H1 (cell line): ENCODE data around the gene RER1. TPM values are rescaled to one million over a fixed set of nuclear protein-coding genes. Genes with fewer than 3 reads are reported as not detected.

Source experiments
- CTCF ChIA-PET: fragments of 300-600 bp; sonication (Branson Sonifier 250); formaldehyde crosslinking; loops from one replicate; lab custom pipeline; 2021; ENCODE audit not compliant: partially characterized antibody; lab: Charles Lee
- POLR2A ChIA-PET: fragments of 300-600 bp; sonication (Branson Sonifier 250); formaldehyde crosslinking; loops from one replicate; lab custom pipeline; 2021; ENCODE audit warnings: inconsistent platforms; ENCODE audit not compliant: partially characterized antibody; lab: Charles Lee
- DNase-seq, 2 experiments: peaks; one replicate each; pipeline versions ENCODE4 v3.0.0 to v3.0.0-alpha.2; 2010 to 2022; ENCODE audit warnings: low spot score in 2 of 2, low read depth in 1 of 2, mixed read lengths in 1 of 2
- FAIRE-seq: peaks from 2 replicates; lab custom pipeline; 2011; peaks lifted over from hg19 to GRCh38; lab: Jason Lieb, UNC
- H2AFZ ChIP-seq: 2 replicates; pipeline ENCODE4 v1.8.1; 2012; ENCODE audit warnings: low read length, inconsistent platforms
- H2AK5ac ChIP-seq: 2 replicates; pipeline ENCODE4 v1.6.1; 2013; ENCODE audit warnings: low read depth, low read length
- H2BK120ac ChIP-seq: replicated peaks from 2 replicates; pipeline ENCODE3; 2013; ENCODE audit warnings: low read depth, low read length, inconsistent platforms
- H2BK12ac ChIP-seq: 2 replicates; pipeline ENCODE4 v1.6.1; 2013; ENCODE audit warnings: low read depth, low read length
- H2BK15ac ChIP-seq: 2 replicates; pipeline ENCODE4 v1.6.1; 2013; ENCODE audit warnings: low read length
- H2BK20ac ChIP-seq: 2 replicates; pipeline ENCODE4 v1.6.1; 2013; ENCODE audit warnings: low read length
- H2BK5ac ChIP-seq: 2 replicates; pipeline ENCODE4 v1.6.1; 2013; ENCODE audit warnings: low read depth, low read length
- H3K14ac ChIP-seq: 2 replicates; pipeline ENCODE4 v1.6.1; 2013; ENCODE audit warnings: inconsistent platforms; ENCODE audit not compliant: insufficient read length
- H3K18ac ChIP-seq: 2 replicates; pipeline ENCODE4 v1.6.1; 2013; ENCODE audit warnings: low read length; ENCODE audit errors: extremely low read depth
- H3K23ac ChIP-seq: 2 replicates; pipeline ENCODE4 v1.6.1; 2013; ENCODE audit warnings: inconsistent platforms; ENCODE audit not compliant: insufficient read length
- H3K23me2 ChIP-seq: 2 replicates; pipeline ENCODE4 v1.6.1; 2013; ENCODE audit warnings: low read depth, low read length
- H3K27ac ChIP-seq: 2 replicates; pipeline ENCODE4 v1.6.1; 2011; ENCODE audit warnings: low read depth, low read length, inconsistent platforms
- H3K27me3 ChIP-seq, 4 experiments: replicated peaks in 1 of 4; 1 replicate in 1 of 4; 2 replicates in 3 of 4; pipeline versions ENCODE4 v1.6.1 to v1.8.1; 2011 to 2013; ENCODE audit warnings: low read length in 3 of 4, mild to moderate bottlenecking in 3 of 4, inconsistent platforms in 2 of 4, mixed read lengths in 2 of 4, moderate library complexity in 1 of 4; ENCODE audit not compliant: control insufficient read depth in 3 of 4, insufficient read depth in 3 of 4; ENCODE audit errors: extremely low read depth in 1 of 4
- H3K36me3 ChIP-seq, 4 experiments: 2 replicates each; pipeline versions ENCODE4 v1.6.1 to v1.8.1; 2011 to 2013; ENCODE audit warnings: mild to moderate bottlenecking in 4 of 4, low read length in 3 of 4, moderate library complexity in 2 of 4, control low read depth in 1 of 4, inconsistent platforms in 1 of 4; ENCODE audit not compliant: insufficient read depth in 4 of 4, control insufficient read depth in 2 of 4
- H3K4ac ChIP-seq: replicated peaks from 2 replicates; pipeline ENCODE3; 2013; ENCODE audit warnings: low read length, low read depth, mixed read lengths, inconsistent platforms; ENCODE audit not compliant: insufficient read length
- H3K4me1 ChIP-seq, 4 experiments: replicated peaks in 1 of 4; 1 replicate in 1 of 4; 2 replicates in 3 of 4; pipeline versions ENCODE4 v1.6.1 to v1.8.1; 2011 to 2013; ENCODE audit warnings: low read length in 3 of 4, inconsistent platforms in 2 of 4, mixed read lengths in 1 of 4; ENCODE audit not compliant: insufficient read depth in 4 of 4, control insufficient read depth in 3 of 4
- H3K4me2 ChIP-seq, 2 experiments: 2 replicates each; pipeline versions ENCODE4 v1.6.1 to v1.8.1; 2011 to 2013; ENCODE audit warnings: low read depth in 2 of 2, low read length in 2 of 2, control low read depth in 1 of 2, inconsistent platforms in 1 of 2, mild to moderate bottlenecking in 1 of 2; ENCODE audit not compliant: insufficient read depth in 1 of 2
- H3K4me3 ChIP-seq, 4 experiments: fragments of 200-600, 300-600 bp in 1 of 4; sonication (generic), shearing (Covaris generic), sonication (Bioruptor Twin) in 1 of 4; 2 replicates each; pipeline versions ENCODE4 v1.5.1 to v1.8.1; 2011 to 2016; ENCODE audit warnings: low read length in 4 of 4, low read depth in 3 of 4, control low read depth in 2 of 4, inconsistent platforms in 2 of 4, mild to moderate bottlenecking in 2 of 4, mixed read lengths in 1 of 4, moderate library complexity in 1 of 4; ENCODE audit not compliant: insufficient read depth in 2 of 4; ENCODE audit errors: extremely low read depth in 1 of 4
- H3K56ac ChIP-seq: replicated peaks from 2 replicates; pipeline ENCODE3; 2013; ENCODE audit warnings: low read depth, mild to moderate bottlenecking, mixed read lengths, low read length, inconsistent platforms; ENCODE audit not compliant: insufficient read length
- H3K79me1 ChIP-seq: 2 replicates; pipeline ENCODE4 v1.6.1; 2013; ENCODE audit warnings: low read depth, low read length, control low read depth
- H3K79me2 ChIP-seq, 2 experiments: 2 replicates each; pipeline versions ENCODE4 v1.6.1 to v1.8.1; 2012 to 2013; ENCODE audit warnings: low read length in 2 of 2, mild to moderate bottlenecking in 2 of 2, inconsistent platforms in 1 of 2; ENCODE audit not compliant: insufficient read depth in 2 of 2, control insufficient read depth in 1 of 2
- H3K9ac ChIP-seq, 4 experiments: replicated peaks in 1 of 4; 1 replicate in 1 of 4; 2 replicates in 3 of 4; pipeline versions ENCODE4 v1.6.1 to v1.8.1; 2011 to 2013; ENCODE audit warnings: low read depth in 3 of 4, low read length in 3 of 4, control low read depth in 2 of 4, mild to moderate bottlenecking in 2 of 4, moderate library complexity in 2 of 4, inconsistent platforms in 1 of 4; ENCODE audit errors: extremely low read depth in 1 of 4
- H3K9me3 ChIP-seq, 2 experiments: 2 replicates each; pipeline versions ENCODE4 v1.6.1 to v1.8.1; 2012 to 2013; ENCODE audit warnings: mild to moderate bottlenecking in 2 of 2, moderate library complexity in 2 of 2, control low read depth in 1 of 2, inconsistent platforms in 1 of 2, low read depth in 1 of 2, low read length in 1 of 2, mixed read lengths in 1 of 2; ENCODE audit not compliant: insufficient read depth in 2 of 2
- H4K20me1 ChIP-seq, 2 experiments: replicated peaks in 1 of 2; 2 replicates each; pipeline versions ENCODE3 to v1.8.1; 2011 to 2013; ENCODE audit warnings: inconsistent platforms in 2 of 2, low read length in 2 of 2, mild to moderate bottlenecking in 1 of 2; ENCODE audit not compliant: insufficient read depth in 2 of 2, control insufficient read depth in 1 of 2
- H4K5ac ChIP-seq: 2 replicates; pipeline ENCODE4 v1.6.1; 2013; ENCODE audit warnings: low read length, low read depth, mixed read lengths, inconsistent platforms; ENCODE audit not compliant: insufficient read length
- H4K8ac ChIP-seq: 2 replicates; pipeline ENCODE4 v1.8.0; 2013; ENCODE audit warnings: mild to moderate bottlenecking, moderate library complexity, low read length, inconsistent platforms; ENCODE audit not compliant: insufficient read depth; ENCODE audit errors: extremely low read depth
- H4K91ac ChIP-seq: replicated peaks from 2 replicates; pipeline ENCODE3; 2013; ENCODE audit warnings: low read length, mixed read lengths, inconsistent platforms; ENCODE audit not compliant: insufficient read length
- BCL11A ChIP-seq, 2 experiments: IDR thresholded peaks; one replicate each; pipeline ENCODE4 v1.6.1; 2011; ENCODE audit warnings: low read depth in 2 of 2, low read length in 2 of 2, mild to moderate bottlenecking in 2 of 2
- GTF2F1 ChIP-seq: IDR thresholded peaks from 2 replicates; pipeline ENCODE4 v1.6.1; 2012; ENCODE audit warnings: low read depth, low read length, improper control_type of control experiment, borderline replicate concordance
- KDM4A ChIP-seq: IDR thresholded peaks from one replicate; pipeline ENCODE4 v1.7.1; 2012; ENCODE audit warnings: low read depth, mild to moderate bottlenecking, moderate library complexity, low read length, inconsistent platforms; ENCODE audit not compliant: severe bottlenecking
- RXRA ChIP-seq: IDR thresholded peaks from 2 replicates; pipeline ENCODE4 v1.6.1; 2011; ENCODE audit warnings: low read depth, mild to moderate bottlenecking, low read length, moderate library complexity; ENCODE audit not compliant: insufficient read depth
- SIN3A ChIP-seq, 2 experiments: IDR thresholded peaks in 1 of 2; conservative IDR thresholded peaks in 1 of 2; 2 replicates each; pipeline ENCODE4 v1.6.1; 2011 to 2012; ENCODE audit warnings: low read length in 2 of 2, improper control_type of control experiment in 1 of 2, low read depth in 1 of 2, mild to moderate bottlenecking in 1 of 2
- SP1 ChIP-seq: IDR thresholded peaks from 2 replicates; pipeline ENCODE4 v1.6.1; 2011; ENCODE audit warnings: low read depth, low read length
- SRF ChIP-seq: IDR thresholded peaks from 2 replicates; pipeline ENCODE4 v1.6.1; 2011; ENCODE audit warnings: mild to moderate bottlenecking, low read depth, low read length, moderate library complexity
- TAF7 ChIP-seq: optimal IDR thresholded peaks from 2 replicates; pipeline ENCODE3; 2011; ENCODE audit warnings: low read depth, mild to moderate bottlenecking, inconsistent platforms, low read length, moderate library complexity, borderline replicate concordance
- TBP ChIP-seq: IDR thresholded peaks from 2 replicates; pipeline ENCODE4 v1.6.1; 2011; ENCODE audit warnings: low read depth, low read length, improper control_type of control experiment
- TCF12 ChIP-seq: IDR thresholded peaks from 2 replicates; pipeline ENCODE4 v1.6.1; 2011; ENCODE audit warnings: low read depth, mild to moderate bottlenecking, low read length
- TEAD4 ChIP-seq: IDR thresholded peaks from 2 replicates; pipeline ENCODE4 v1.6.1; 2012; ENCODE audit warnings: low read depth, low read length, inconsistent platforms, mixed read lengths
- WGBS, 2 experiments: shearing (Covaris generic) in 1 of 2; methylation state at CpG; one replicate each; pipeline versions ENCODE4 v1.1.6 to v1.1.7; 2013 to 2015; ENCODE audit warnings: low lambda C conversion rate in 2 of 2, mixed read lengths in 2 of 2, inconsistent platforms in 1 of 2, low coverage in 1 of 2, missing lambda C conversion rate in 1 of 2; ENCODE audit not compliant: insufficient replicate concordance in 2 of 2, insufficient coverage in 1 of 2, insufficient read length in 1 of 2; ENCODE audit errors: extremely low coverage in 1 of 2, missing lambda C conversion rate in 1 of 2; 5-methylcytosine and 5-hydroxymethylcytosine counted together
- polyA plus RNA-seq, 7 experiments: library from polyadenylated mRNA; depleted of rRNA in 3 of 7; stranded (reverse) in 5 of 7; unstranded in 2 of 7; fragments of >200 nt in 5 of 7; fragments of 200-250 nt in 2 of 7; gene quantifications; 1 replicate in 5 of 7; 2 replicates in 1 of 7; 4 replicates in 1 of 7; pipeline versions ENCODE4 v1.2.1 to v1.2.3, GENCODE V29; 2011 to 2013; ENCODE audit warnings: missing spikeins in 2 of 7, mixed read lengths in 2 of 7
- total RNA-seq: library from RNA; stranded (reverse); fragmentation: NEBNext Ultra II Directional; extraction: Animal tissue kit (Norgen Biotek cat#: 25700); gene quantifications from 2 replicates; pipeline ENCODE4 v1.2.1, GENCODE V29; 2021

RER1 gene
- total and polyA plus RNA-seq, 2 of the 8 experiments (the other 6 are each of a cell fraction or from before 2014, with no cell fraction given), result 102 to 134 TPM

DNA sequence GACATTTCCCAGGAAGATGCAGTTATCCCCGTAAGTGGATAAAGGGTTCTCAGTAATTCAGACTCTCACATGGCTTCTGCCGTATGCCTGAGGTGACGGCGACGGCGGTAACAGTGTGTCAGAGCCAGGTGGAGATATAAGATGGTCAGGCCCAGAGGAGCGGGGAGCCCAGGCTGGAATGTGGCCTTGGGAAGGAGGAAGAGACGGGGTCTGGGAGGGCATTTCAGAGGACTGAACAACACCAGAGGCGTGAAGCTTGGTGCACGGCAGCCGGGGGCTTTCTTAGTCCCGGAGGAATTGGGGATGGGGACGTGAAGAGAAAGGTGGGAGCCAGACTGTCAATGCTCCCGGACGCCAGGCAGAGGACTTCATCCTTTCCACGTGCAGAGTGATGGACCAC, 1.0 kb downstream of the RER1 start:
- no peak overlapping the region for H3K27ac ChIP-seq
- no peak overlapping the region for H3K18ac ChIP-seq
- H2AFZ ChIP-seq, result no peak overlapping the region
- no peak overlapping the region for H2BK20ac ChIP-seq
- no peak overlapping the region for H4K91ac ChIP-seq
- H3K9me3 ChIP-seq, result no peaks in the 10 kb centered on the region
- no peak overlapping the region for H4K8ac ChIP-seq
- H3K14ac ChIP-seq, result no peak overlapping the region
- no peak overlapping the region for H3K23ac ChIP-seq
- POLR2A ChIA-PET, result interaction anchor here (1.1 to 4.1 kb wide), 4 partner anchors 10 to 75 kb away, joined by 3 to 29 read pairs (median 6); no protein-coding TSS in a partner anchor
- no peak overlapping the region for H3K56ac ChIP-seq
- H2BK15ac ChIP-seq, result no peak overlapping the region
- H3K4ac ChIP-seq, result no peak overlapping the region
- H2BK120ac ChIP-seq, result no peak overlapping the region
- H3K4me1 ChIP-seq, result peaks cover 0 to 9% (median 2%) of the 10 kb centered on the region in 4 experiments; a peak in 6 of 7 replicates
- peaks cover 11% of the 10 kb centered on the region for H3K79me1 ChIP-seq
- H2AK5ac ChIP-seq, result no peak overlapping the region
- 83% methylated on average over 16 of the region's 16 CpGs; no CpG with 5 or more reads in 1 of the 2 experiments for WGBS, 2 experiments
- no peak overlapping the region for H2BK12ac ChIP-seq
- peaks cover 6% of the 10 kb centered on the region; the same call in 1 of the 2 replicates for H3K23me2 ChIP-seq
- H3K4me3 ChIP-seq, result peak overlapping the region; percentile 79 to 92 (median 85); a peak in 7 of 8 replicates
- no peaks in the 10 kb centered on the region for H3K27me3 ChIP-seq
- peaks cover 3 to 17% (median 9%) of the 10 kb centered on the region in 4 experiments; a peak in 6 of 8 replicates for H3K36me3 ChIP-seq
- DNase-seq, result no peak
- CTCF ChIA-PET, result interaction anchor here (1.0 to 2.7 kb wide), 2 partner anchors 10 to 155 kb away, joined by 3 to 18 read pairs; no protein-coding TSS in a partner anchor
- peak overlapping the region in 2 of 4 experiments; percentile 25 to 55; a peak in 3 of 7 replicates for H3K9ac ChIP-seq
- peaks cover 4 to 12% of the 10 kb centered on the region in 2 experiments for H4K20me1 ChIP-seq
- H4K5ac ChIP-seq, result no peak overlapping the region
- peaks cover 4 to 36% of the 10 kb centered on the region in 2 experiments; a peak in 3 of 4 replicates for H3K79me2 ChIP-seq
- no peak for FAIRE-seq
- H2BK5ac ChIP-seq, result no peak overlapping the region
- peak overlapping the region; percentile 70 to 95 for H3K4me2 ChIP-seq
- no peak for TF ChIP-seq TBP
- TF ChIP-seq TCF12, result no peak
- no peak for TF ChIP-seq SIN3A (conservative IDR thresholded peaks at IDR 0.05 in 1 of 2, IDR thresholded peaks at IDR 0.05 in 1 of 2; ENCODE audit: low read depth in 1 of 2, low read length in 2 of 2)
- no peak for TF ChIP-seq TEAD4
- no peak for TF ChIP-seq BCL11A (IDR thresholded peaks at IDR 0.05; ENCODE audit: low read depth in 2 of 2, low read length in 2 of 2)
- TF ChIP-seq SP1, result no peak
- no peak for TF ChIP-seq TAF7
- TF ChIP-seq RXRA, result no peak
- TF ChIP-seq GTF2F1, result no peak
- no peak for TF ChIP-seq KDM4A
- TF ChIP-seq SRF, result no peak
